Measurements from ENCODE around the gene VAV1. TPM values are rescaled to one million over a fixed set of nuclear protein-coding genes. Genes with fewer than 3 reads are reported as not detected.
A peak's percentile ranks its signal among the peaks of the same experiment; 100 is the strongest.

VAV1 gene
- total and polyA plus RNA-seq, 2 of the 8 experiments (the other 6 are each of a cell fraction or from before 2014, with no cell fraction given): 0.21 to 0.22 TPM

DNA sequence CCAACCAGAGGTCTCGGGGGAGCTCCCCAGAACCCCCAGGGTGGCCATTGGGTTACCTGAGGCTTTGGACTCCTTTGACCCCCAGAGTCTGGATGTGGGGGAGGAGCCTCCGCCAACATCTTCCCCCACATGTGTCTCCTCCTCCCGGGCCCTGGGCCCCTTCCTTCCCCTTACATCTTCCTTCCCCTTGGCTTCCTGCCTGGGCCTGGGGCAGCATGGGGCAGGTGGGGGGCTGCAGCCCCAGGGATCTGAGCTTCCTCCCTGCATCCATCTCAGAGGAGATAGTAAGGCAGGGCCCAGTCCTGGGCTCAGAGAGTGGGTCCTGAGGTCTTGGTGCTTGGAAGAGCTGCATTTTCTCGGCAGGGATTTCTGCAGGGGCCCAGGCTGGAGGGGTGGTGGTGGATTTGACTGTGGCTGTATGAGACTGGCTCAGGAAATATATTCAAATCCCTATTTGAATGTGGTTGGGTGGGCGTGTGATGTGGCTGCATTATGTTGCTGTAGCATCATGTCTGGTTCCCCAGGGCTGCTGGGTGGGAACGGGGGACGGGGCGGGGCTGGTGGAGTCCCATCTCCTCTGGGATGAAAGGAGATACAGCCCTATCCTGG lies 919 bp downstream of the VAV1 start:
- Histone ChIP-seq H3K56ac (replicated peaks; ENCODE audit: insufficient read length, low read depth, low read length) (no peak overlapping the region), H3K79me2 (ENCODE audit: control insufficient read depth in 1 of 2, insufficient read depth in 2 of 2, low read length in 2 of 2) (no peaks in the 10 kb centered on the region), H3K27ac (ENCODE audit: low read depth, low read length) (no peak overlapping the region), H3K27me3 (replicated peaks in 1 of 4; ENCODE audit: control insufficient read depth in 3 of 4, extremely low read depth in 1 of 4, insufficient read depth in 3 of 4, low read length in 3 of 4) (no peaks in the 10 kb centered on the region), H3K14ac (ENCODE audit: insufficient read length) (no peak overlapping the region), H2AK5ac (ENCODE audit: low read depth, low read length) (no peak overlapping the region), H4K8ac (ENCODE audit: extremely low read depth, insufficient read depth, low read length) (peak overlapping the region; percentile 45; the same call in 1 of the 2 replicates), H2BK5ac (ENCODE audit: low read depth, low read length) (0 out of 2 replicates have a peak overlapping the region, but pooled peaks have one; percentile 56), H3K23ac (ENCODE audit: insufficient read length) (no peak overlapping the region), H2BK15ac (ENCODE audit: low read length) (no peak overlapping the region), H4K20me1 (replicated peaks in 1 of 2; ENCODE audit: control insufficient read depth in 1 of 2, insufficient read depth in 2 of 2, low read length in 2 of 2) (no peaks in the 10 kb centered on the region), H2BK120ac (replicated peaks; ENCODE audit: low read depth, low read length) (no peak overlapping the region), H4K91ac (replicated peaks; ENCODE audit: insufficient read length, low read length) (peak overlapping the region; percentile 52), H2AFZ (ENCODE audit: low read length) (peak overlapping the region; percentile 13; the same call in 1 of the 2 replicates), H3K9ac (replicated peaks in 1 of 4; ENCODE audit: extremely low read depth in 1 of 4, low read depth in 3 of 4, low read length in 3 of 4) (no peak overlapping the region), H2BK20ac (ENCODE audit: low read length) (no peak overlapping the region), H3K36me3 (ENCODE audit: control insufficient read depth in 2 of 4, insufficient read depth in 4 of 4, low read length in 3 of 4) (no peaks in the 10 kb centered on the region), H3K79me1 (ENCODE audit: low read depth, low read length) (no peaks in the 10 kb centered on the region), H3K9me3 (ENCODE audit: insufficient read depth in 2 of 2, low read depth in 1 of 2, low read length in 1 of 2) (peaks cover 0 to 8% of the 10 kb centered on the region in 2 experiments; a peak in 2 of 4 replicates), H3K4me1 (replicated peaks in 1 of 4; ENCODE audit: control insufficient read depth in 3 of 4, insufficient read depth in 4 of 4, low read length in 3 of 4) (peaks cover 0 to 13% (median 2%) of the 10 kb centered on the region in 4 experiments; a peak in 3 of 7 replicates), H3K4me3 (ENCODE audit: extremely low read depth in 1 of 4, insufficient read depth in 2 of 4, low read depth in 3 of 4, low read length in 4 of 4) (no peak overlapping the region), H3K4ac (replicated peaks; ENCODE audit: insufficient read length, low read depth, low read length) (no peak overlapping the region), H4K5ac (ENCODE audit: insufficient read length, low read depth, low read length) (no peak overlapping the region), H3K18ac (ENCODE audit: extremely low read depth, low read length) (no peak overlapping the region), H2BK12ac (ENCODE audit: low read depth, low read length) (0 out of 2 replicates have a peak overlapping the region, but pooled peaks have one; percentile 17), H3K23me2 (ENCODE audit: low read depth, low read length) (peaks cover 9% of the 10 kb centered on the region; the same call in 1 of the 2 replicates), H3K4me2 (ENCODE audit: insufficient read depth in 1 of 2, low read depth in 2 of 2, low read length in 2 of 2) (no peak overlapping the region)
- CTCF ChIA-PET (ENCODE audit: partially characterized antibody): interaction anchor here (0.6 to 2.5 kb wide), 7 partner anchors 30 to 140 kb away, joined by 3 to 14 read pairs (median 3); partner anchors contain the start of genes GPR108 and TRIP10
- POLR2A ChIA-PET (ENCODE audit: partially characterized antibody): interaction anchor here (1.6 kb wide), 1 partner anchor 243 kb away, joined by 3 read pairs; the partner anchor contains the start of gene TNFSF9
- no peak for TF ChIP-seq PHF8 (conservative IDR thresholded peaks at IDR 0.05; ENCODE audit: low read depth, low read length)
- TF ChIP-seq POLR2A (IDR thresholded peaks at IDR 0.05; ENCODE audit: control extremely low read depth in 1 of 2, low read depth in 2 of 2, low read length in 2 of 2): no peak
- no peak for TF ChIP-seq BRCA1 (IDR thresholded peaks at IDR 0.05; ENCODE audit: low read depth, low read length)
- TF ChIP-seq, protein P1, sequence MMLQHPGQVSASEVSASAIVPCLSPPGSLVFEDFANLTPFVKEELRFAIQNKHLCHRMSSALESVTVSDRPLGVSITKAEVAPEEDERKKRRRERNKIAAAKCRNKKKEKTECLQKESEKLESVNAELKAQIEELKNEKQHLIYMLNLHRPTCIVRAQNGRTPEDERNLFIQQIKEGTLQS (IDR thresholded peaks at IDR 0.05; ENCODE audit: insufficient read depth, low read depth, low read length): no peak
- TF ChIP-seq KDM5A (IDR thresholded peaks at IDR 0.05; ENCODE audit: low read length): no peak
- WGBS, 2 experiments (ENCODE audit: extremely low coverage in 1 of 2, insufficient coverage in 1 of 2, insufficient read length in 1 of 2, insufficient replicate concordance in 2 of 2, low coverage in 1 of 2, low lambda C conversion rate in 2 of 2, missing lambda C conversion rate in 1 of 2): 82% methylated on average over 7 of the region's 8 CpGs; no CpG with 5 or more reads in 1 of the 2 experiments
- no peak for DNase-seq (ENCODE audit: low read depth in 1 of 2, low spot score in 2 of 2)
- no peak for FAIRE-seq

All from H1 (cell line).